GM18867 (cell line): ENCODE measurements around the gene ZFPL1.

Experiments used
- ATAC-seq: cut with Tn5 transposase; IDR thresholded peaks from one replicate; pipeline ENCODE4 v1.9.1; 2021; ENCODE audit warnings: mild to moderate bottlenecking, moderate library complexity; ENCODE audit not compliant: unreplicated experiment

ZFPL1 gene

GRCh38 chr11:65127473-65128181, 43.6 kb downstream of the ZFPL1 start:
- ATAC-seq, result no peak

- ATAC-seq, result no peak
Observed at GRCh38 chr11:65128182-65129145, 44.4 kb downstream of the ZFPL1 start.

- ATAC-seq, result no peak
Observed at GRCh38 chr11:65129649-65130441, 45.8 kb downstream of the ZFPL1 start.

- ATAC-seq, result no peak
Observed at GRCh38 chr11:65130631-65131416, 46.8 kb downstream of the ZFPL1 start.

GRCh38 chr11:65131417-65131776, 47.4 kb downstream of the ZFPL1 start:
- no peak for ATAC-seq

GRCh38 chr11:65131895-65132237, 47.8 kb downstream of the ZFPL1 start:
- no peak for ATAC-seq

- no peak for ATAC-seq
Observed at GRCh38 chr11:65132238-65132987, 48.4 kb downstream of the ZFPL1 start.

GRCh38 chr11:65132988-65133700, 49.1 kb downstream of the ZFPL1 start:
- ATAC-seq, result no peak

- ATAC-seq, result no peak
Observed at GRCh38 chr11:65133724-65134123, 49.7 kb downstream of the ZFPL1 start.

GRCh38 chr11:65134240-65134951, 50.4 kb downstream of the ZFPL1 start, which contains the start of gene SYVN1:
SYVN1 (minus strand) TSS chr11:65134519; CDS start chr11:65133601, 918 bp downstream.
- peak; percentile 60 for ATAC-seq

GRCh38 chr11:65134952-65135632, 51.1 kb downstream of the ZFPL1 start:
- ATAC-seq, result peak; percentile 74

- ATAC-seq, result no peak
Observed at GRCh38 chr11:65135633-65136145, 51.7 kb downstream of the ZFPL1 start.

GRCh38 chr11:65136515-65137096, 52.6 kb downstream of the ZFPL1 start:
- ATAC-seq, result no peak
